ENCODE results near the gene DCDC1. TPM values are rescaled to one million over a fixed set of nuclear protein-coding genes. Genes with fewer than 3 reads are reported as not detected.

Gene DCDC1
- total RNA-seq, 1 donor from 2014 or later: 6.9 TPM

GRCh38 chr11:31237819-31238760, 131.4 kb downstream of the DCDC1 start:
- Mint-ChIP-seq H3K4me3 (ENCODE audit: low read depth) (no peak overlapping the region), H3K9me3 (ENCODE audit: low read depth) (no peaks in the 10 kb centered on the region), H3K36me3 (ENCODE audit: insufficient read depth) (no peaks in the 10 kb centered on the region), H3K27ac (no peak overlapping the region), H3K4me1 (ENCODE audit: low read depth) (peaks cover 15% of the 10 kb centered on the region), H3K27me3 (no peaks in the 10 kb centered on the region)
- no peak for DNase-seq (ENCODE audit: low spot score, unreplicated experiment)
- TF ChIP-seq CTCF (IDR thresholded peaks at IDR 0.05; ENCODE audit: unreplicated experiment): no peak

GRCh38 chr11:31236143-31236542, 133.4 kb downstream of the DCDC1 start:
- no peaks in the 10 kb centered on the region for H3K9me3 Mint-ChIP-seq (ENCODE audit: low read depth)
- H3K4me1 Mint-ChIP-seq (ENCODE audit: low read depth): peaks cover 15% of the 10 kb centered on the region
- no peaks in the 10 kb centered on the region for H3K27me3 Mint-ChIP-seq
- no peaks in the 10 kb centered on the region for H3K36me3 Mint-ChIP-seq (ENCODE audit: insufficient read depth)
- no peak overlapping the region for H3K27ac Mint-ChIP-seq
- DNase-seq (ENCODE audit: low spot score, unreplicated experiment): no peak
- TF ChIP-seq CTCF (IDR thresholded peaks at IDR 0.05; ENCODE audit: unreplicated experiment): no peak
- no peak overlapping the region for H3K4me3 Mint-ChIP-seq (ENCODE audit: low read depth)

- H3K4me1 Mint-ChIP-seq (ENCODE audit: low read depth): peaks cover 15% of the 10 kb centered on the region
- H3K4me3 Mint-ChIP-seq (ENCODE audit: low read depth): no peak overlapping the region
- peak; percentile 43 for TF ChIP-seq CTCF (IDR thresholded peaks at IDR 0.05; ENCODE audit: unreplicated experiment)
- no peak overlapping the region for H3K27ac Mint-ChIP-seq
- no peaks in the 10 kb centered on the region for H3K36me3 Mint-ChIP-seq (ENCODE audit: insufficient read depth)
- no peaks in the 10 kb centered on the region for H3K27me3 Mint-ChIP-seq
- no peak for DNase-seq (ENCODE audit: low spot score, unreplicated experiment)
- no peaks in the 10 kb centered on the region for H3K9me3 Mint-ChIP-seq (ENCODE audit: low read depth)
Observed at GRCh38 chr11:31233425-31233824, 136.1 kb downstream of the DCDC1 start.

- Mint-ChIP-seq H3K4me1 (ENCODE audit: low read depth) (peaks cover 10% of the 10 kb centered on the region), H3K27me3 (no peaks in the 10 kb centered on the region), H3K36me3 (ENCODE audit: insufficient read depth) (no peaks in the 10 kb centered on the region), H3K4me3 (ENCODE audit: low read depth) (no peak overlapping the region), H3K27ac (no peak overlapping the region), H3K9me3 (ENCODE audit: low read depth) (no peaks in the 10 kb centered on the region)
- no peak for DNase-seq (ENCODE audit: low spot score, unreplicated experiment)
- TF ChIP-seq CTCF (IDR thresholded peaks at IDR 0.05; ENCODE audit: unreplicated experiment): no peak
Observed at GRCh38 chr11:31231601-31232000, 137.9 kb downstream of the DCDC1 start.

GRCh38 chr11:31218847-31219246, 150.7 kb downstream of the DCDC1 start:
- Mint-ChIP-seq H3K36me3 (ENCODE audit: insufficient read depth) (no peaks in the 10 kb centered on the region), H3K27me3 (no peaks in the 10 kb centered on the region), H3K4me1 (ENCODE audit: low read depth) (no peaks in the 10 kb centered on the region), H3K27ac (no peak overlapping the region), H3K9me3 (ENCODE audit: low read depth) (no peaks in the 10 kb centered on the region), H3K4me3 (ENCODE audit: low read depth) (no peak overlapping the region)
- TF ChIP-seq CTCF (IDR thresholded peaks at IDR 0.05; ENCODE audit: unreplicated experiment): no peak
- DNase-seq (ENCODE audit: low spot score, unreplicated experiment): no peak
